H54 (cell line): ENCODE measurements around the gene LGALS4.
"Not testable (repeated sequence)": the region's sequence is repeated elsewhere in the genome, so short reads cannot be mapped to it uniquely, and the experiment has no call there.

ENCODE experiments used
- DNase-seq: peaks from one replicate; pipeline ENCODE4 v3.0.0; 2011; ENCODE audit warnings: low spot score, mixed read lengths; ENCODE audit not compliant: insufficient read length
- FAIRE-seq: peaks from 3 replicates; lab custom pipeline; 2011; peaks lifted over from hg19 to GRCh38; lab: Jason Lieb, UNC
- POLR2A ChIP-seq: IDR thresholded peaks from 2 replicates; pipeline ENCODE4 v1.6.1; 2011; ENCODE audit warnings: low read depth, mild to moderate bottlenecking, low read length

Gene LGALS4

GRCh38 chr19:38803543-38803942, 9.2 kb downstream of the LGALS4 start:
- no peak for TF ChIP-seq POLR2A
- DNase-seq = no peak
- FAIRE-seq = no peak

- TF ChIP-seq POLR2A = no peak
- FAIRE-seq (no peak), DNase-seq (no peak)
Observed at GRCh38 chr19:38801359-38802095, 11.2 kb downstream of the LGALS4 start.

- TF ChIP-seq POLR2A = no peak
- FAIRE-seq = no peak
- no peak for DNase-seq
Observed at GRCh38 chr19:38800577-38801347, 12.0 kb downstream of the LGALS4 start.

GRCh38 chr19:38799104-38799503, 13.6 kb downstream of the LGALS4 start:
- TF ChIP-seq POLR2A = no peak

GRCh38 chr19:38797781-38798180, 15.0 kb downstream of the LGALS4 start:
- not testable (repeated sequence) for FAIRE-seq, DNase-seq

More at GRCh38 chr19:38799104-38799503, 13.6 kb downstream of the LGALS4 start:
- FAIRE-seq (no peak), DNase-seq (no peak)

- no peak for DNase-seq
- FAIRE-seq = no peak
- TF ChIP-seq POLR2A = no peak
Observed at GRCh38 chr19:38796154-38796553, 16.6 kb downstream of the LGALS4 start.

GRCh38 chr19:38795549-38795948, 17.2 kb downstream of the LGALS4 start:
- DNase-seq (no peak), FAIRE-seq (no peak)
- TF ChIP-seq POLR2A = no peak

- no peak for TF ChIP-seq POLR2A
- DNase-seq = no peak
- no peak for FAIRE-seq
Observed at GRCh38 chr19:38793671-38794070, 19.1 kb downstream of the LGALS4 start.

GRCh38 chr19:38793177-38793576, 19.6 kb downstream of the LGALS4 start:
- FAIRE-seq = no peak
- no peak for TF ChIP-seq POLR2A
- DNase-seq = no peak

- no peak for DNase-seq
- FAIRE-seq = no peak
- TF ChIP-seq POLR2A = no peak
Observed at GRCh38 chr19:38792250-38793111, 20.3 kb downstream of the LGALS4 start.

- not testable (repeated sequence) for FAIRE-seq
Observed at GRCh38 chr19:38791451-38792064, 21.2 kb downstream of the LGALS4 start.

GRCh38 chr19:38790507-38791403, 22.0 kb downstream of the LGALS4 start:
- not testable (repeated sequence) for FAIRE-seq

More at GRCh38 chr19:38791451-38792064, 21.2 kb downstream of the LGALS4 start:
- not testable (repeated sequence) for DNase-seq

More at GRCh38 chr19:38790507-38791403, 22.0 kb downstream of the LGALS4 start:
- DNase-seq = not testable (repeated sequence)
